ENCODE results near the gene HAPLN2. TPM values are rescaled to one million over a fixed set of nuclear protein-coding genes. Genes with fewer than 3 reads are reported as not detected.

HAPLN2 gene
- total and polyA plus RNA-seq, 2 of the 8 experiments (the other 6 are each of a cell fraction or from before 2014, with no cell fraction given), result 0.19 to 0.51 TPM

- TF ChIP-seq CBX5 (IDR thresholded peaks at IDR 0.05; ENCODE audit: low read depth, low read length), result no peak
- no peak for TF ChIP-seq SP2 (IDR thresholded peaks at IDR 0.05; ENCODE audit: low read length)
- no peak for TF ChIP-seq RNF2 (IDR thresholded peaks at IDR 0.05; ENCODE audit: borderline replicate concordance, low read depth, low read length, missing control alignments, poor library complexity, severe bottlenecking)
- TF ChIP-seq CHD2 (IDR thresholded peaks at IDR 0.05; ENCODE audit: low read length), result no peak
- TF ChIP-seq KDM5A (IDR thresholded peaks at IDR 0.05; ENCODE audit: low read length), result no peak
- TF ChIP-seq SIRT6 (IDR thresholded peaks at IDR 0.05; ENCODE audit: low read length), result no peak
- no peak for TF ChIP-seq SP4 (IDR thresholded peaks at IDR 0.05; ENCODE audit: low read length)
Observed at GRCh38 chr1:156644146-156644545, 24.9 kb downstream of the HAPLN2 start (continued).

Measured in H1 (cell line).